Measurements from ENCODE around the gene TNFRSF19.
"Not testable (repeated sequence)": the region's sequence is repeated elsewhere in the genome, so short reads cannot be mapped to it uniquely, and the experiment has no call there.

The TNFRSF19 gene

DNA sequence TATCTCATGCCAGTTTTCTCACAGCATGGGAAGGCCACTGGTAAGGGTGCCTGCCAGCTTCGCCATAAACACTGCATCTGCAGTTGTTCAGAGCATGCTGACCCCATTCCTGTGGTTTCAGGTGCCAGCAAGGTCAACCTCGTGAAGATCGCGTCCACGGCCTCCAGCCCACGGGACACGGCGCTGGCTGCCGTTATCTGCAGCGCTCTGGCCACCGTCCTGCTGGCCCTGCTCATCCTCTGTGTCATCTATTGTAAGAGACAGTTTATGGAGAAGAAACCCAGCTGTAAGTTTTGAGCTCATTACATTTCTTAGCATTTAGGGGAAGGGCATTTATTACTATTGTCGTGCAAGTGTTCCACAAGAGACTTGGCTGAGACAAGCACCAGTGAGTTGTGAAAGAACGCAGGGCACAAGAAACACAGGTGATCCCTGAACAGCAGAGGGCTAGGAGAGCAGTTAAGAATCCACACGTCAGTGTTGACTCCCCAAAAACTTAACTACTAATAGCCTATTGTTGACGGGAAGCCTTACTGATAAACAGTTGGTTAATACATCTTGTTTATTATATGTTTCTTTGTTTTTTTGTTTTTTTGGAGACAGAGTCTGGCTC, 88.8 kb downstream of the TNFRSF19 start:
- no peak for DNase-seq

- DNase-seq: no peak
Measured at GRCh38 chr13:23660249-23660648, 90.0 kb downstream of the TNFRSF19 start.

DNA sequence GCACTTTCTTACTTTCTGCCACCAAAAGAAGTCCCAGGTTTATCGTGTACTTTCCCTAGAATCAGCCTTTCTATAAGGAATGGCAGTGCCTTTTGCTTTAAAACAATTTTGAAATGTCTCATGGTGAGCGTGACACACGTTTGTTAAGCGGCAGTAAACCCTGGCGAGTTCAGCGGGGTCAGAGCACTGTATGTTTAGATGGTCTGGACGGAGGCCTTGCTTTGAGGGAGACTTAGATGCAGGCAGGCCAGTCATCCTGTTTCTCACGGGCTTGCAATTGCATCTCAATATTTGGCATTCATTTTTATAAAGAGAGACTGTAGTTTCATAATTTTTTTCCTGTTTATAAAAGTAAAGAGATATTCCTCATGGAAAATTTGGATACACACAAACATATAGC, 96.4 kb downstream of the TNFRSF19 start:
- DNase-seq: no peak

DNA sequence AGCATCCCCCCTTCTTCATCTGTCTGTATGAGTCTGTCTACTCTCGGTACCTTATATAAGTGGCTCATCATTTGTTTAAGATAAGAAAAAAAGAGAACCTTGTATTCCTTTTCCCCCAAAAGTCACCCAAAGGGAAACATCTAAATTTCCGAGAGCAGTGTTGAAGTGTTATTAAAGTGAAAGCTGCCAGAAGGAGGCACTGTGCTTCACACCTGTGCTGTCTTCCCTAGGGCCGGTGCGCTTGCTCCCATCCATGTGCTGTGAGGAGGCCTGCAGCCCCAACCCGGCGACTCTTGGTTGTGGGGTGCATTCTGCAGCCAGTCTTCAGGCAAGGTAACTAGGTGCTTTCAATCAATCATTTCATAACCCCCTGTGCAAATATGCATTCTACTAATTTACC, 97.5 kb downstream of the TNFRSF19 start:
- no peak for DNase-seq

DNA sequence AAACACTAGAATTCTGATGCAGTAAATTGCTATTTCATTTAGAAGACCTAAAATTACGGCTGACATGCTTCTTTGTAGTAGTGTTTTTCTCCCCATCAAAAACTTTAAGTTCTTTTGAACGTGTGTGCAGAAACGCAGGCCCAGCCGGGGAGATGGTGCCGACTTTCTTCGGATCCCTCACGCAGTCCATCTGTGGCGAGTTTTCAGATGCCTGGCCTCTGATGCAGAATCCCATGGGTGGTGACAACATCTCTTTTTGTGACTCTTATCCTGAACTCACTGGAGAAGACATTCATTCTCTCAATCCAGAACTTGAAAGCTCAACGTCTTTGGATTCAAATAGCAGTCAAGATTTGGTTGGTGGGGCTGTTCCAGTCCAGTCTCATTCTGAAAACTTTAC, 98.3 kb downstream of the TNFRSF19 start:
- no peak for DNase-seq

DNA sequence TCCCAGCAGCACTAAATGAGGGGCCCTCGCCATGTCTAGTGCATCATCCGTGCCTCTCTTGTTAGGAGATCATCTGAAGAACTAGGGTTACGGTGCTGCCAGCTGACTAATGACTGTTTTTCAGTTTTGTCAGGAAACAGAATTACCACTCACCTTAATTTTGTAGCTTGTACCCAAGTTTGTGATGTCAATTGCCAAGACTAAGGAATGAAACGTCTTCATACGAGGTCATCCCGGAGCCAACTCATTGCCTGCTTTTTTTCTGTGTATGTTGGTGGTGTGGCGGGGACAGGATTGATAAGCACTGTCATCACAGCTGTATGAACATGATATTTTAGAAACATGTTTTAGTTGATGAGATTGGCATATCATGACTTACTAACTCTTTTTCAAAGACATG, 100.6 kb downstream of the TNFRSF19 start:
- no peak for DNase-seq

DNA sequence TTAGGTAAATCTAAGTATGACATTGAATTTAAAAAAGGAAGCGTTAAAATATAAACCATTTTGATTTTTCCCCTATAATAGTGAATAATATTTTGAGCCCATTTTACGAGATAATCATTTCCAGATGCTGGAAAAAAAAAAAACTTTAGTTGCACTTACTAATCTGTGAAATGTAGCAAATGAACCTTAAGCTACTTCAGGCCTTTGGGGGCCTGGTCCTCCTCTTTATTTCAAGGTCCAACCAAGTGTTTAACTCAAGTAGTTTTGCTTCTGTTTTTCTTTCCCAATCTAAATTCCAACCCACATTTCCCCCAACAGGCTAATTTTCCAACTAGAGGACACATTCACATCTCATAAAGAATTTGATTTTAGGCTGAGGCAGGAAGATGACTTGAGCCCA, 101.2 kb downstream of the TNFRSF19 start:
- DNase-seq: no peak

- no peak for DNase-seq
Measured at GRCh38 chr13:23671897-23672296, 101.7 kb downstream of the TNFRSF19 start.

GRCh38 chr13:23672616-23673015, 102.4 kb downstream of the TNFRSF19 start:
- DNase-seq: no peak

- no peak for DNase-seq
Measured at GRCh38 chr13:23673354-23673753, 103.1 kb downstream of the TNFRSF19 start.

DNA sequence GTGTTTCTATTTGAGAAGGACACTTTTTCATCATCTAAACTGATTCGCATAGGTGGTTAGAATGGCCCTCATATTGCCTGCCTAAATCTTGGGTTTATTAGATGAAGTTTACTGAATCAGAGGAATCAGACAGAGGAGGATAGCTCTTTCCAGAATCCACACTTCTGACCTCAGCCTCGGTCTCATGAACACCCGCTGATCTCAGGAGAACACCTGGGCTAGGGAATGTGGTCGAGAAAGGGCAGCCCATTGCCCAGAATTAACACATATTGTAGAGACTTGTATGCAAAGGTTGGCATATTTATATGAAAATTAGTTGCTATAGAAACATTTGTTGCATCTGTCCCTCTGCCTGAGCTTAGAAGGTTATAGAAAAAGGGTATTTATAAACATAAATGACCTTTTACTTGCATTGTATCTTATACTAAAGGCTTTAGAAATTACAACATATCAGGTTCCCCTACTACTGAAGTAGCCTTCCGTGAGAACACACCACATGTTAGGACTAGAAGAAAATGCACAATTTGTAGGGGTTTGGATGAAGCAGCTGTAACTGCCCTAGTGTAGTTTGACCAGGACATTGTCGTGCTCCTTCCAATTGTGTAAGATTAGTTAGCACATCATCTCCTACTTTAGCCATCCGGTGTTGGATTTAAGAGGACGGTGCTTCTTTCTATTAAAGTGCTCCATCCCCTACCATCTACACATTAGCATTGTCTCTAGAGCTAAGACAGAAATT, 103.8 kb downstream of the TNFRSF19 start:
- no peak for DNase-seq

- DNase-seq: no peak
Measured at GRCh38 chr13:23674795-23675640, 104.8 kb downstream of the TNFRSF19 start.

- not testable (repeated sequence) for DNase-seq
Measured at GRCh38 chr13:23677679-23678288, 107.6 kb downstream of the TNFRSF19 start.

- DNase-seq: no peak
Measured at GRCh38 chr13:23678795-23679194, 108.6 kb downstream of the TNFRSF19 start.

DNA sequence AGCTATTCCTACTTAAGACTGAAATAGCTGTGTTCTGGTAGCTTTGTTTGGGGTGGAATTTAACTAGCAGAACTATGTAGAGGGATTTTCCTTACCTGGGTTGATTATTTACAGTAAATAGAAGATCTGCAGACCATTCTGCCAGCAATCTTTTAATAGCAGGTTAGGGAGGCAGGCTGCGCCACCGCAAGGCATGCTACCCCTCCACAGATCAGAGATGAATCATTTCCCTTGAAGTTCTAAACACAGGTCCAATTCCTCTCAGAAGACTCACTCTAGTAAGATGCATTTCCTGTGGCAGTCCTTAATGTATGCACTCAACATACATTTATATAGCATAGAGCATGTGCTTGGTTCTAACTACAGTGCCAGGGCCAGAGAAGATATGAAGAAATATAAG, 109.0 kb downstream of the TNFRSF19 start:
- no peak for DNase-seq

DNA sequence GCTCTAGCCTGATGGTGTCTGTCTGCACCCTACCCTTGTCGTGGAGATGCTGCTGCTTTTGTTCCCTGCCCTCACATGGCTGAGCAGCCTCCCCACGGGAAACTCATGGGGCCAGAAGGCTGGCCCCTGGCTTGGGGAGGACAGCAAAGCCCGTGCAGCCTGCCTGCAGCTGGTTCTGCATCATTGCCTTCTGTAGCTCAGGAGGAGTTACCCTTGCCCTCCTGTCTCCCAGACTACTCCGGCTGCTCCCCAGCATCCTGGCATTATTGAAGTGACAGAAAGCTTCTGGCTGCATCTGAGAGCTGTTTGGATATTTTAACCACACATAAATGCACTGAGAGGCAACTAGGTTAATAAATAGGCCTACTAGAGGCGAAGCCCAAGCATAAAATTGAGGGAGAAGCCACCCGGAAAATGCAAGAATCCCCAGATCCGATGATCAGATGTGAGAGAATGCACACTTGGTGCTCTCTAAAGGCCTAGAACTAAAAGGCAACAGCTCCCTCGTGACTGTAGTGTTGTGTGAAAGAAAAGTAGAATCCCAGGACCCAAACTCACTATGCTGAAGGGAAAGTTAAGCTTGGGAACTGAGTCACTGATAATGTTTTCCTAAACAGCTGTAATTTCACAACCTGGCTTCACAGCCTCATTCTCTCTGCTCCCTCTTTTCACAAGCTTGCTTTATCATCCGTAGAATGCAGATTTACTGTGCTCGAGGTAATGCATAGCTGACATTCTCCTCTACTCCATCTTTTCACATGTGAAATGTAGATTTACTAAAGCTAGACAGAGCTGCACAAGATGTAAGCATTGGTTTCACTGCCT, 110.8 kb downstream of the TNFRSF19 start:
- no peak for DNase-seq

GRCh38 chr13:23683084-23683483, 112.9 kb downstream of the TNFRSF19 start:
- no peak for DNase-seq

- DNase-seq: no peak
Measured at GRCh38 chr13:23684647-23685046, 114.4 kb downstream of the TNFRSF19 start.

GRCh38 chr13:23685416-23685815, 115.2 kb downstream of the TNFRSF19 start:
- no peak for DNase-seq

- no peak for DNase-seq
Measured at GRCh38 chr13:23686948-23687347, 116.7 kb downstream of the TNFRSF19 start.

- DNase-seq: no peak
Measured at GRCh38 chr13:23687614-23688013, 117.4 kb downstream of the TNFRSF19 start.

DNA sequence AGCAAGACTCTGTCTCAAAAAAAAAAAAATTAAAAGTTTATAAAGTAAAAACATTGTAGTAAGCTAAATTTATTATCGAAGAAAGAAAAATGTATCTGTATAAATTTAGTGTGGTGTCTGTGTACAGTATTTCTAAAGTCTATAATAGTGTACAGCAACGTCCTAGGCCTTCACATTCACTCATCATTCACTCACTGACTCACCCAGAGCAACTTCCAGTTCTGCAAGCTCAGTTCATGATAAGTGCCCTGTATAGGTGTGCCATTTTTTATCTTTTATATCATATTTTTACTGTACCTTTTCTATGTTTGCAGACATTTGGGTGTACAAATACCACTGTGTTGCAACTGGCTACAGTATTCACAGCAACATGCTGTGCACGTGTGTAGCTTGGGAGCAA, 118.1 kb downstream of the TNFRSF19 start:
- no peak for DNase-seq

GRCh38 chr13:23690668-23691067, 120.5 kb downstream of the TNFRSF19 start:
- DNase-seq: no peak

All from NCI-H510A (cell line).